NT2/D1 (cell line): ENCODE results near the gene TMUB1.
A peak's percentile ranks its signal among the peaks of the same experiment; 100 is the strongest.

Experiments
- DNase-seq: peaks from one replicate; pipeline ENCODE4 v3.0.0-alpha.2; 2011; ENCODE audit warnings: low read depth, low spot score
- H3K27me3 ChIP-seq: 2 replicates; pipeline ENCODE4 v1.6.0; 2011; ENCODE audit warnings: mild to moderate bottlenecking; ENCODE audit not compliant: insufficient read length, insufficient read depth
- H3K36me3 ChIP-seq: 2 replicates; pipeline ENCODE4 v1.6.1; 2011; ENCODE audit warnings: mild to moderate bottlenecking, low read length, mixed read lengths; ENCODE audit not compliant: insufficient read depth, insufficient read length
- H3K4me1 ChIP-seq: 2 replicates; pipeline ENCODE4 v1.5.1; 2011; ENCODE audit not compliant: insufficient read depth, insufficient read length
- H3K4me3 ChIP-seq: 2 replicates; pipeline ENCODE4 v1.5.1; 2011; ENCODE audit warnings: low read depth; ENCODE audit not compliant: insufficient read length
- H3K9ac ChIP-seq: 2 replicates; pipeline ENCODE4 v1.6.0; 2011; ENCODE audit warnings: low read depth; ENCODE audit not compliant: insufficient read length
- H3K9me3 ChIP-seq: 2 replicates; pipeline ENCODE4 v1.5.1; 2011; ENCODE audit warnings: mild to moderate bottlenecking, low read length; ENCODE audit not compliant: insufficient read depth
- SUZ12 ChIP-seq: IDR thresholded peaks from 2 replicates; pipeline ENCODE4 v1.6.1; 2011; ENCODE audit not compliant: insufficient read length, insufficient read depth; ENCODE audit errors: extremely low read depth
- YY1 ChIP-seq: IDR thresholded peaks from 2 replicates; pipeline ENCODE4 v1.6.1; 2011; ENCODE audit not compliant: insufficient read length, insufficient read depth
- ZNF274 ChIP-seq: IDR thresholded peaks from 2 replicates; pipeline ENCODE4 v1.6.1; 2011; ENCODE audit warnings: mild to moderate bottlenecking, low read depth, low read length

TMUB1 gene, protein sequence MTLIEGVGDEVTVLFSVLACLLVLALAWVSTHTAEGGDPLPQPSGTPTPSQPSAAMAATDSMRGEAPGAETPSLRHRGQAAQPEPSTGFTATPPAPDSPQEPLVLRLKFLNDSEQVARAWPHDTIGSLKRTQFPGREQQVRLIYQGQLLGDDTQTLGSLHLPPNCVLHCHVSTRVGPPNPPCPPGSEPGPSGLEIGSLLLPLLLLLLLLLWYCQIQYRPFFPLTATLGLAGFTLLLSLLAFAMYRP

DNA sequence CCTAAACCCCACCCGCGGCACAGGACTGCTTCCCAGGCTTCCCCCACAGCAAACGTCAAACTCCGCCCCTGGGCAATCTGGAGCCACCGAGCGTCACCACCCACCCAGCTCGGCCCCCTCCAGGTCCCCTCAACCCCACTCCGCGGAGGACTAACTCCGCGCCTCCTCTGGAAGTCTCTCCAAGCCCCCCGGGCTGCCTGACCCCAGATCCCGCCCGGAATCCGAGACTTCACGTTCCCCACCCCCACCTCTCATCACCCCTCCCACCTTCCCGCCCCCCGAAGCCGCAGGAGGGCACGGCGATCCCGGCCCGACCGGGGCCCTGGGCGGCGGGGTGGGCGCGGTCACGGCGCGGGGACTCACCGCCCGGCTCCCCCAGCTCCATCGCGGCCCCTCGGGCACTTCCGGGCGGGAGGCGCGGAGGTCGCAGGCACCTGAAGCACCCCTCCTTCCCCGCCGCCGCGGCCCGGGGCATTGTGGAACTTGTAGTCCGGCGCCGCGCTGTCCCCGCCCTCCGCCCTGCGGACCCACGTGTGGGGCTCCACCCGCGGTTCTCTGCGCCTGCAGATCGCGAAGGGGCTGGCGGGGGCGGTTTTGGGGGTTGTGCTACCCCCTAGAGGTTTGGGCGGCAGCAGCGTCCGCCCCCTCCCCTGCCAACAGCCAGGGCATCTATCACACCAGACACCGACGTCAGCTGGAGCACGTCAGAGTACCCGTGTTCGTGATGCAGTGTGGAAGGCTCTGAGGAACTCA is at the start of gene TMUB1:
Gene TMUB1, minus strand, starts transcription at position 423 of the 753 bp plus-strand sequence. CDS start 930 bp downstream, outside the sequence.
- Histone ChIP-seq H3K36me3 (peaks cover 10% of the 10 kb centered on the region), H3K9me3 (no peaks in the 10 kb centered on the region), H3K4me1 (peaks cover 13% of the 10 kb centered on the region), H3K4me3 (peak within 1 kb of the TSS; percentile 36), H3K27me3 (peaks cover 19% of the 10 kb centered on the region), H3K9ac (peak within 1 kb of the TSS; percentile 74)
- no peak for TF ChIP-seq YY1
- TF ChIP-seq ZNF274, result no peak
- TF ChIP-seq SUZ12, result no peak
- no peak for DNase-seq

DNA sequence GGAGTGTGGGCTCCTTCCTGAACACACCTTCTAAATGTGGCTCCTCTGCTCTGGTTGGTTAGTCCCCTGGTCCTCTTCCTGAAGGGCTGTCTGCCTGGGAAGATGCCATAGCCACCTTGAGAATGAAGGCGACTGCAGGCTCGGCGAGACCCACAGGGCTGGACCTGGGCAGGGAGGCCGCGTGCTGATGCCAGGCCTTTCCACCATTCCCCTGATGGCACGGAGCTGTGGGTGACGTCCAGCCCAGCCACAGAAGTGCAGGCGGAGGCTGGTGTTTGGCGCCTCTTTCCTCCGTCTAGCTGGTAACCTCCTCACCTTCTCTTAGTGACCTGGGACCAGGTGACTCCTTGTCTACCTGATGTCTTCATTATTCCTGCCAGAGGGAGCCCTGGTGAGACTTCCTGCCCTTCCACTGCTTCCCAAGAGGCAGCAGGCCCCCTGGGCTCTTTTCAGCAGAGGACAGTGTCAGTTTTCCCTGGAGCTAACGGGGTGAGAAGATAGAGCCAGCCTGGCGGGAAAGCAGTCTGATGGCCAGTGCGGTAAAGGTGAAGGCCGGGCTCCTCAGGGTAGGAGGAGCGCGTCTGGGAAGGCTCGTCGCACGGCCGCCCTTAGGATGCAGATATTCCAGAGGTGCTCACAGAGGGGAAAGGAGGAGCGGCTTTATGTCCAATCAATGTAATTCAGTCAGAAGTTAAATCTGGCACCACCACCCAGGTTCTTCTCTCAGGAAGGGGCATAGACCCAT is 49.3 kb upstream of the TMUB1 start:
- no peak for DNase-seq
- TF ChIP-seq YY1 (no peak), SUZ12 (no peak), ZNF274 (no peak)
- Histone ChIP-seq H3K4me3 (no peak overlapping the region), H3K27me3 (no peaks in the 10 kb centered on the region), H3K9me3 (no peaks in the 10 kb centered on the region), H3K4me1 (peaks cover 10% of the 10 kb centered on the region), H3K36me3 (peaks cover 88% of the 10 kb centered on the region), H3K9ac (no peak overlapping the region)

DNA sequence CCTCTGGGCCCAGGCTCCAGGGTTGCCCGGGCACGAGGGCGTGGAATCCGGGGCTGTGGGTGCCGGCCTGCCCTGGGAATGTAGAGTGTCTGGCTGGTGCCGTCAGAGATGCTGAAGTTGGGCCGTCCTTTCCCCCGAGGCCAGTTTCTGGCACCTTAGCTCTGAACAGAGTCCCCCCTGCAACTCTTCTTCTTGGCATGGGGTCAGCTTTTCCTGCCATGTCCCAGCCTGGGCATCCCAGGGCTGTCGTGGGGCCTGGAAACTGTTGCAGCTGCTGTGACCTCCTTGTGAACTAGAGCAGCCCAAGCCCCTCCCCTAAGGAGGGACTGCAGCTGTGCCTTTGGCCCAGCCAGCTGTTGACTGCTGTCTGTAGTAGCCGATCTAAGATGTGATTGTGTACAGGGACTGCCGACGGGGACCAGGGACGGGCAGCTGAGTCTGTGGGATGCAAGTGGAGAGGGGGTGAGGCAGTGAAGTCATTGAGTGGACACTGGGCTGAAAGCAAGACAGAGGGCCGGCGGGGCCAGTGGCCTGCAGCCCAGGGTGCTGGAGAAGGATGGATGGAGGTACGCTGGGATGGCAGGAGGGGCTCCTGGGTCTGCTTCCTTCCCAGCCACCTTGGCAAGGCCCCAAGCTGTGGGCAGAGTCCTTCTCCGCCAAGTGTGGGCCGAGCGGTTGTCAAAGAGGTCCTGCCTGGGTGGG is 48.5 kb upstream of the TMUB1 start:
- no peaks in the 10 kb centered on the region for H3K9me3 ChIP-seq
- TF ChIP-seq SUZ12 (no peak), YY1 (no peak), ZNF274 (no peak)
- no peak overlapping the region for H3K4me3 ChIP-seq
- no peak for DNase-seq
- peaks cover 94% of the 10 kb centered on the region for H3K36me3 ChIP-seq
- no peak overlapping the region for H3K9ac ChIP-seq
- H3K4me1 ChIP-seq, result peaks cover 6% of the 10 kb centered on the region
- H3K27me3 ChIP-seq, result no peaks in the 10 kb centered on the region

- no peaks in the 10 kb centered on the region for H3K9me3 ChIP-seq
- H3K4me1 ChIP-seq, result peaks cover 7% of the 10 kb centered on the region
- H3K9ac ChIP-seq, result no peak overlapping the region
- H3K4me3 ChIP-seq, result no peak overlapping the region
- TF ChIP-seq ZNF274 (no peak), SUZ12 (no peak), YY1 (no peak)
- no peaks in the 10 kb centered on the region for H3K27me3 ChIP-seq
- peaks cover 94% of the 10 kb centered on the region for H3K36me3 ChIP-seq
- DNase-seq, result no peak
Measured at GRCh38 chr7:151131224-151131591, 47.9 kb upstream of the TMUB1 start.

DNA sequence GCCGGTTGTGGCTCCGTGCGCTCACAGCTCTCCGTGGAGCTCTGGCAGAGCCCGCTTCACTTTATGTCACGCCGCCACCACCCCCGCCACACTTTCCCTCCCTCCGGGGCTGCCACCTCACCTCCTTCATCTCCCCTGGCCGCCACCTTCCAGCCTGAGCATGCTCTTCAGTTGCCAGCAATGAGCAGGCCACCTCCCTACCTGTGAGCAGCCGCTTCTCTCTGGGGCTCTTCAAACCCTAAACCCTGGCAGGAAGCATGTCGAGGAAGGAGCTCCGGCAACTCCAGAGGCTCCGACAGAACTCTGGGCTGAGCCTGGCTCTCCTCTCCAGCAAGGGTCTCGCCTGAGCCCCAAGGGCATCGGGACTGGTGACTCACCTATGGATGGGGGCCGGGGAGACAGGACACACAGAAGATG is 47.5 kb upstream of the TMUB1 start:
- Histone ChIP-seq H3K4me3 (no peak overlapping the region), H3K9me3 (no peaks in the 10 kb centered on the region), H3K27me3 (no peaks in the 10 kb centered on the region), H3K9ac (no peak overlapping the region), H3K4me1 (peaks cover 7% of the 10 kb centered on the region), H3K36me3 (peaks cover 89% of the 10 kb centered on the region)
- TF ChIP-seq SUZ12 (no peak), YY1 (no peak), ZNF274 (no peak)
- DNase-seq, result no peak

DNA sequence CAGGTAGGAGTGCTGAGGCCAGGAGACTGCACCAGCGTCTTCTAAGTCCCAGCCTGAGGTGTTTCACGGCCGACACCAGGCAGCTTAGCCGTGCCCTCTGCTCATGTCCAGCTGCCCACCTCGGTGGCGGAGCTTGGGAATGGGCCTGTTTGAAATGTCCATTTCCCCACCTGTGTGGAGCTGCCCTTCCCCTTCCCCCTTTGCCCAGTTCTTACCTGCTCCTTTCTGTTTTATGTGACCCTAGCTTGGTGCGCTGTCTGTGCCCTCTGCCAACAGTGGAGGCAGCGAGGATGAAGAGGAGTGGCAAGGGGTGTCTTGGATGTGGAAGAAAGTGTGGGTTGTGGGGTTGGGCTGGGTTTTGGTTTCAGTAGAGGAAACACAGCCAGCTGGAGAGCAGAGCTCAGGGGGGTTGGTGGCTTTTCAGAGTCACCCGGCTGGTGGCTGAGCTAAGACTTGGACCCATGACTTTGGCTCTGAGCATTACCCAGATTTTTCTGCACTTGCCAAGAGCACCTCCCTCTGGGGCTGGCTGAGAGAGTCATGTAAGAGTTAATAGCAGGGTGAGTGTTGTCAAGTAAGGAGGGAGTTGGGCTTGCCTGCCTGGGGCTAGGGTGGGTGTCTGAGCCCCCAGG is 46.8 kb upstream of the TMUB1 start:
- no peak overlapping the region for H3K4me3 ChIP-seq
- no peaks in the 10 kb centered on the region for H3K27me3 ChIP-seq
- H3K9me3 ChIP-seq, result no peaks in the 10 kb centered on the region
- peaks cover 83% of the 10 kb centered on the region for H3K36me3 ChIP-seq
- TF ChIP-seq YY1 (no peak), SUZ12 (no peak), ZNF274 (no peak)
- H3K4me1 ChIP-seq, result peaks cover 9% of the 10 kb centered on the region
- DNase-seq, result no peak
- H3K9ac ChIP-seq, result no peak overlapping the region
